Suprapubic skin (tissue), 4 donors: ENCODE measurements around the gene KPNA4.

Experiments used
- POLR2A ChIP-seq, 2 donors: fragments of 450-650 bp; IDR thresholded peaks; one replicate each; pipeline ENCODE4 v1.6.1; 2017; ENCODE audit warnings: antibody characterized with exemption in 2 of 2, mild to moderate bottlenecking in 2 of 2, moderate library complexity in 2 of 2
- POLR2AphosphoS5 ChIP-seq, 3 donors: sonication (generic); formaldehyde crosslinking; IDR thresholded peaks; one replicate each; pipeline ENCODE4 v1.6.1; 2017; ENCODE audit warnings: antibody characterized with exemption in 3 of 3
- TF ChIP-seq, protein P1 (sequence below), 2 donors: fragments of 200-600 bp in 1 of 2; fragments of 450-650 bp in 1 of 2; sonication (generic) in 1 of 2; IDR thresholded peaks; one replicate each; pipeline ENCODE4 v1.5.1; 2016 to 2019; ENCODE audit warnings: antibody characterized with exemption in 2 of 2, mild to moderate bottlenecking in 1 of 2, moderate library complexity in 1 of 2

DNA sequence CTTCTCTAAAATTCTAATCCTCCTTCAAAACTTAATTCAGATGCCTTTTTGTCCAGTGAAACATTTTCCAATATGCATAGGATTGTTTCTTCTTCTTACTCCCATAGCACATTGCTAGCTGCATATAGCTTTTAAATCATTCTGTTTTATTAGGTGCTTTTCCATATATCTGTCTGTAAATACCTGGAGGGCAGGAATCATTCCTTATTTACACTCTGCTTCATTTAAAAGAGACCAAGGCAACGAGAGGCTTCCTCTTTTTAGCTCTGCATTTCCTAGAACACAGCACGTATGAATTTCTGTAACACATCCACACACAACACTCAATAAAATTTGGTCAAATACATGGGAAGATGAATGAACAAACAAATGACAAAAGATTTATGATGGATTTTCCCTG lies 43.5 kb upstream of the KPNA4 start:
- no peak for TF ChIP-seq POLR2AphosphoS5 (IDR thresholded peaks at IDR 0.05)
- TF ChIP-seq, protein P1, sequence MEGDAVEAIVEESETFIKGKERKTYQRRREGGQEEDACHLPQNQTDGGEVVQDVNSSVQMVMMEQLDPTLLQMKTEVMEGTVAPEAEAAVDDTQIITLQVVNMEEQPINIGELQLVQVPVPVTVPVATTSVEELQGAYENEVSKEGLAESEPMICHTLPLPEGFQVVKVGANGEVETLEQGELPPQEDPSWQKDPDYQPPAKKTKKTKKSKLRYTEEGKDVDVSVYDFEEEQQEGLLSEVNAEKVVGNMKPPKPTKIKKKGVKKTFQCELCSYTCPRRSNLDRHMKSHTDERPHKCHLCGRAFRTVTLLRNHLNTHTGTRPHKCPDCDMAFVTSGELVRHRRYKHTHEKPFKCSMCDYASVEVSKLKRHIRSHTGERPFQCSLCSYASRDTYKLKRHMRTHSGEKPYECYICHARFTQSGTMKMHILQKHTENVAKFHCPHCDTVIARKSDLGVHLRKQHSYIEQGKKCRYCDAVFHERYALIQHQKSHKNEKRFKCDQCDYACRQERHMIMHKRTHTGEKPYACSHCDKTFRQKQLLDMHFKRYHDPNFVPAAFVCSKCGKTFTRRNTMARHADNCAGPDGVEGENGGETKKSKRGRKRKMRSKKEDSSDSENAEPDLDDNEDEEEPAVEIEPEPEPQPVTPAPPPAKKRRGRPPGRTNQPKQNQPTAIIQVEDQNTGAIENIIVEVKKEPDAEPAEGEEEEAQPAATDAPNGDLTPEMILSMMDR (IDR thresholded peaks at IDR 0.05): no peak
- TF ChIP-seq POLR2A (IDR thresholded peaks at IDR 0.05): no peak
